K562 (cell line): ENCODE measurements around the gene LRRC75A. TPM values are rescaled to one million over a fixed set of nuclear protein-coding genes. Genes with fewer than 3 reads are reported as not detected.
A peak's percentile ranks its signal among the peaks of the same experiment; 100 is the strongest.

Experiments
- CBFA2T2 ChIP-seq: fragments of 450-650 bp; conservative IDR thresholded peaks from 2 replicates; pipeline ENCODE4 v1.6.1; 2017; ENCODE audit warnings: mild to moderate bottlenecking
- CEBPB ChIP-seq: fragments of 450-650 bp; IDR thresholded peaks from 2 replicates; pipeline ENCODE4 v1.6.1; 2016; ENCODE audit warnings: missing genetic modification characterization, missing compliant biosample characterization
- CHD1 ChIP-seq: fragments of 200-600 bp; sonication (generic); IDR thresholded peaks from one replicate; pipeline ENCODE4 v1.6.1; 2012; ENCODE audit warnings: mild to moderate bottlenecking, moderate library complexity, low read length, inconsistent platforms
- CXXC5 ChIP-seq: fragments of 250-450 bp; sonication (Bioruptor Pico); IDR thresholded peaks from 2 replicates; pipeline ENCODE4 v1.8.0; 2022; ENCODE audit warnings: inconsistent platforms, mild to moderate bottlenecking, moderate library complexity
- ELF1 ChIP-seq: fragments of 200-800 bp; sonication (Bioruptor generic); IDR thresholded peaks from 2 replicates; pipeline ENCODE4 v1.6.1; 2016; ENCODE audit warnings: missing genetic modification characterization, missing compliant biosample characterization
- EWSR1 ChIP-seq: fragments of 450-650 bp; IDR thresholded peaks from 2 replicates; pipeline ENCODE4 v1.6.1; 2018; ENCODE audit warnings: borderline replicate concordance, mild to moderate bottlenecking, low read depth, moderate library complexity; ENCODE audit not compliant: partially characterized antibody
- FOXK1 ChIP-seq: sonication (generic); formaldehyde crosslinking; IDR thresholded peaks from 2 replicates; pipeline ENCODE4 v1.8.0; 2022; ENCODE audit warnings: missing genetic modification reagents, mild to moderate bottlenecking, borderline replicate concordance
- HCFC1 ChIP-seq: IDR thresholded peaks from 2 replicates; pipeline ENCODE4 v1.6.1; 2012; ENCODE audit warnings: low read depth, low read length, improper control_type of control experiment
- KAT7 ChIP-seq: sonication (generic); formaldehyde crosslinking; IDR thresholded peaks from 2 replicates; pipeline ENCODE4 v1.8.0; 2022; ENCODE audit warnings: missing genetic modification reagents, mild to moderate bottlenecking, borderline replicate concordance
- LEF1 ChIP-seq: fragments of 450-650 bp; IDR thresholded peaks from 2 replicates; pipeline ENCODE4 v1.6.1; 2016; ENCODE audit warnings: mild to moderate bottlenecking
- MEIS2 ChIP-seq: fragments of 450-650 bp; IDR thresholded peaks from 2 replicates; pipeline ENCODE4 v1.6.1; 2014; ENCODE audit warnings: mild to moderate bottlenecking; ENCODE audit not compliant: partially characterized antibody
- MYC ChIP-seq, 2 experiments: fragments of 250-450 bp in 1 of 2; sonication (Bioruptor Pico) in 1 of 2; IDR thresholded peaks; 2 replicates each; pipeline versions ENCODE4 v1.5.1 to v1.6.1; 2012 to 2021; ENCODE audit warnings: low read depth in 2 of 2, borderline replicate concordance in 1 of 2, improper control_type of control experiment in 1 of 2, low read length in 1 of 2, mild to moderate bottlenecking in 1 of 2, moderate library complexity in 1 of 2
- NFYB ChIP-seq: IDR thresholded peaks from 2 replicates; pipeline ENCODE4 v1.6.1; 2011; ENCODE audit warnings: mild to moderate bottlenecking, moderate library complexity; ENCODE audit not compliant: insufficient read length; ENCODE audit errors: extremely low read depth
- PRPF4 ChIP-seq: fragments of 200-400 bp; formaldehyde crosslinking; IDR thresholded peaks from one replicate; pipeline ENCODE4 v1.6.1; 2017; ENCODE audit warnings: low read length, low read depth, mild to moderate bottlenecking; ENCODE audit not compliant: insufficient read depth, poor library complexity, severe bottlenecking
- WHSC1 ChIP-seq: IDR thresholded peaks from one replicate; pipeline ENCODE4 v1.6.1; 2012; ENCODE audit warnings: low read length, control low read depth, inconsistent platforms
- ZNF232 ChIP-seq: sonication (generic); formaldehyde crosslinking; IDR thresholded peaks from 2 replicates; pipeline ENCODE4 v1.8.0; 2022; ENCODE audit warnings: mild to moderate bottlenecking, missing genetic modification reagents
- ZNF644 ChIP-seq: fragments of 200-800 bp; sonication (Bioruptor generic); IDR thresholded peaks from 2 replicates; pipeline ENCODE4 v1.6.1; 2016; ENCODE audit warnings: low read depth, missing genetic modification characterization, missing compliant biosample characterization
- ZNF77 ChIP-seq: fragments of 250-450 bp; sonication (Bioruptor Pico); IDR thresholded peaks from 2 replicates; pipeline ENCODE4 v1.5.0; 2020
- polyA plus RNA-seq, 8 experiments: library from polyadenylated mRNA; depleted of rRNA in 4 of 8; stranded (reverse) in 5 of 8; unstranded in 3 of 8; fragments of >200 nt; fragmentation: Nextera tagmentation in 2 of 8; fragmentation: Illumina TruSeq in 1 of 8; extraction: Ambion mirVana in 2 of 8; extraction: Trizol in 1 of 8; gene quantifications; 2 replicates each; pipeline versions ENCODE4 v1.2.1 to v1.2.3, GENCODE V29; 2011 to 2014; ENCODE audit warnings: inconsistent platforms in 1 of 8, missing spikeins in 1 of 8
- total RNA-seq, 7 experiments: library from RNA; depleted of rRNA in 6 of 7; stranded (reverse); fragments of >200 nt in 6 of 7; fragmentation: Illumina TruSeq in 2 of 7; extraction: Trizol in 2 of 7; gene quantifications; 2 replicates each; pipeline versions ENCODE4 v1.2.1 to v1.2.3, GENCODE V29; 2011 to 2021; ENCODE audit warnings: low replicate concordance in 1 of 7
- TF ChIP-seq, protein P1 (sequence below): fragments of 450-650 bp; IDR thresholded peaks from 2 replicates; pipeline ENCODE4 v1.6.1; 2016
- TF ChIP-seq, protein P2 (sequence below): fragments of 250-450 bp; sonication (Bioruptor Pico); IDR thresholded peaks from 2 replicates; pipeline ENCODE4 v1.5.0; 2021
- TF ChIP-seq, protein P3 (sequence below): fragments of 250-450 bp; sonication (Bioruptor Pico); IDR thresholded peaks from 2 replicates; pipeline ENCODE4 v1.9.0; 2021; ENCODE audit warnings: mild to moderate bottlenecking
- TF ChIP-seq, protein P4 (sequence below): fragments of 450-650 bp; conservative IDR thresholded peaks from 2 replicates; pipeline ENCODE4 v1.6.1; 2016; ENCODE audit warnings: missing genetic modification characterization, low read depth, mild to moderate bottlenecking, control low read depth, missing compliant biosample characterization

LRRC75A gene
- total and polyA plus RNA-seq, 9 of the 15 experiments (the other 6 are each of a cell fraction or from before 2014, with no cell fraction given), result 0.04 to 0.34 (median 0.08) TPM; not detected in 5

DNA sequence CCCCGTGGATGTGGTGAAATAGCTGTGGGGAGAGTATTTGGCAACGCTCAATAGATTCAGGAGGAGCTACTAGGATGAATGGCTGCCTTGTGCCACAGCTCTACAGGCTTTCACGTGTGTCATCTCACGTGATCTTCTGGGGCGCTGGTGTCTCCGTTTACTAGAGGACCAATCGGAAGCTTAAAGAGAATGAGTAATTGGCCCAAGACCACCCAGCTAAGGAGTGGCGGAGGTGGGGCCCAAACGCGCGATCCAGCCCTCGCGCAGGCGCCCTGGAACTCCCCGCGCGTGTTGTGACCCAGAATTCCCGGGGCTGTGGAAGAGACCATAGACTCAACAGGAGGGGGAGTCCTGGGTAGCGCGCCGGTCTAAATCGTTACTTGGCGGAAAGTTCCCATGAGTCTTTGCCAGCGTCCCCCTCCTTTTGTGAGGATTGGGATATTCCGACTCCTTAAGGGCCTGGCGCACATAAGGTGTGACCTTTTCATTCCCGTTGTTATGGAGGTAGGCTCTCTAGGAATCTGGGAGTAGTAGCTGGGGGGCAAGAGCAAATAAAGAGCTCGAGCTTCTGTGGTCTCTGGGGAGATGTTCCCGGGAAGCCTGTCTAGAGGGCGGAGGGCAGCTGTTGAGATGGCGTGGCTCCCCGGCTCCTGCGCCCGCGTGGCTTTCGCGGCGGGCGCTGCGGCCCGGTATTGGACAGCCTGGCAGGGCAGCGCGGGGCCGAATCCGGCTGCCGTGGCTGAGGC is 53.3 kb downstream of the LRRC75A start (continued):
- TF ChIP-seq KAT7, result no peak
- TF ChIP-seq NFYB, result peak; percentile 27
- TF ChIP-seq PRPF4, result peak; percentile 91
- peak; percentile 78 for TF ChIP-seq CHD1
- TF ChIP-seq CXXC5 (CRISPR knock-in tag), result peak; percentile 79
- TF ChIP-seq EWSR1, result no peak
- TF ChIP-seq, protein P1, sequence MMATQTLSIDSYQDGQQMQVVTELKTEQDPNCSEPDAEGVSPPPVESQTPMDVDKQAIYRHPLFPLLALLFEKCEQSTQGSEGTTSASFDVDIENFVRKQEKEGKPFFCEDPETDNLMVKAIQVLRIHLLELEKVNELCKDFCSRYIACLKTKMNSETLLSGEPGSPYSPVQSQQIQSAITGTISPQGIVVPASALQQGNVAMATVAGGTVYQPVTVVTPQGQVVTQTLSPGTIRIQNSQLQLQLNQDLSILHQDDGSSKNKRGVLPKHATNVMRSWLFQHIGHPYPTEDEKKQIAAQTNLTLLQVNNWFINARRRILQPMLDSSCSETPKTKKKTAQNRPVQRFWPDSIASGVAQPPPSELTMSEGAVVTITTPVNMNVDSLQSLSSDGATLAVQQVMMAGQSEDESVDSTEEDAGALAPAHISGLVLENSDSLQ, result peak; percentile 98
- TF ChIP-seq MEIS2, result peak; percentile 92
- no peak for TF ChIP-seq WHSC1
- TF ChIP-seq CBFA2T2, result peak; percentile 62
- TF ChIP-seq CEBPB (tag), result peak; percentile 81
- TF ChIP-seq FOXK1 (CRISPR knock-in tag), result 0 out of 2 replicates have a peak, but pooled peaks have one; percentile 48
- peak; percentile 45; the same call in 1 of the 2 replicates for TF ChIP-seq LEF1
- no peak for TF ChIP-seq ZNF232 (CRISPR knock-in tag)
- TF ChIP-seq, protein P2, sequence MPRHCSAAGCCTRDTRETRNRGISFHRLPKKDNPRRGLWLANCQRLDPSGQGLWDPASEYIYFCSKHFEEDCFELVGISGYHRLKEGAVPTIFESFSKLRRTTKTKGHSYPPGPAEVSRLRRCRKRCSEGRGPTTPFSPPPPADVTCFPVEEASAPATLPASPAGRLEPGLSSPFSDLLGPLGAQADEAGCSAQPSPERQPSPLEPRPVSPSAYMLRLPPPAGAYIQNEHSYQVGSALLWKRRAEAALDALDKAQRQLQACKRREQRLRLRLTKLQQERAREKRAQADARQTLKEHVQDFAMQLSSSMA (CRISPR knock-in tag), result no peak
- no peak for TF ChIP-seq ELF1 (tag)
- TF ChIP-seq, protein P3, sequence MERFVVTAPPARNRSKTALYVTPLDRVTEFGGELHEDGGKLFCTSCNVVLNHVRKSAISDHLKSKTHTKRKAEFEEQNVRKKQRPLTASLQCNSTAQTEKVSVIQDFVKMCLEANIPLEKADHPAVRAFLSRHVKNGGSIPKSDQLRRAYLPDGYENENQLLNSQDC (CRISPR knock-in tag), result 0 out of 2 replicates have a peak, but pooled peaks have one; percentile 53
- peak; percentile 93 for TF ChIP-seq MYC (IDR thresholded peaks at IDR 0.05; ENCODE audit: low read depth, low read length)
- TF ChIP-seq MYC (CRISPR knock-in tag; IDR thresholded peaks at IDR 0.05; ENCODE audit: borderline replicate concordance, low read depth), result peak; percentile 81
- TF ChIP-seq ZNF77 (CRISPR knock-in tag), result no peak
- peak; percentile 71 for TF ChIP-seq HCFC1
- TF ChIP-seq, protein P4, sequence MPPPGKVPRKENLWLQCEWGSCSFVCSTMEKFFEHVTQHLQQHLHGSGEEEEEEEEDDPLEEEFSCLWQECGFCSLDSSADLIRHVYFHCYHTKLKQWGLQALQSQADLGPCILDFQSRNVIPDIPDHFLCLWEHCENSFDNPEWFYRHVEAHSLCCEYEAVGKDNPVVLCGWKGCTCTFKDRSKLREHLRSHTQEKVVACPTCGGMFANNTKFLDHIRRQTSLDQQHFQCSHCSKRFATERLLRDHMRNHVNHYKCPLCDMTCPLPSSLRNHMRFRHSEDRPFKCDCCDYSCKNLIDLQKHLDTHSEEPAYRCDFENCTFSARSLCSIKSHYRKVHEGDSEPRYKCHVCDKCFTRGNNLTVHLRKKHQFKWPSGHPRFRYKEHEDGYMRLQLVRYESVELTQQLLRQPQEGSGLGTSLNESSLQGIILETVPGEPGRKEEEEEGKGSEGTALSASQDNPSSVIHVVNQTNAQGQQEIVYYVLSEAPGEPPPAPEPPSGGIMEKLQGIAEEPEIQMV, result no peak
- no peak for TF ChIP-seq ZNF644 (tag)
